HG03354 (cell line): ENCODE data around the gene ABCA3.

ENCODE experiments used
- ATAC-seq: cut with Tn5 transposase; IDR thresholded peaks from one replicate; pipeline ENCODE4 v1.9.1; 2021; ENCODE audit warnings: mild to moderate bottlenecking; ENCODE audit not compliant: unreplicated experiment, poor library complexity, severe bottlenecking

Gene ABCA3

DNA sequence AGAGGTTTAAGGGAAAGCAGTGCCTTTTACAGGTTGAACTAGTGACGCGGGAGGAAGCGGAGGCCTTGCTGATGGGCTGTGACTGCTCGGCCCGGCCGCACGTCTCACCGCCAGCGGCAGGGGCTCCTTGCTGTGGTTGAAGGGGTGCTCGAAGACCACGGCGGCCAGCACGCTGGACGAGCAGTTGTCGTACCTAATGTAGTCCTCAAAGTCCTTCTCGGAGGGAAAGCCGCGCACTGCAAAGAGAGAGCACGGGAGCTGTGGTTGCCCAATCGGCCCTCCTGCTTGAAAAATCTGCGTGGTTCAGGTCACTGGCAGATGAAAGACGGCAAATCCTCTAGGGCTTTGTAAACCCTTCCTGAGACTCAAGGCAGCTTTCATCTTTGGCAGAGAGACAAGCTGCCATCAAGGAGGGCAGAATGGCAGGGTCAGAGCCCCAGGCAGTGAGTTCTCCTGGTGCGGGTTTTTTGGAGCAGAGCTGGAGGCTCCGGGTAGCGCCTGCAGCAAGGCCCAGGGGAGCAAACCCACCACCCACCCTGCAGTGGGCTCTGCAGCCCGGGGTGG, 16.1 kb downstream of the ABCA3 start:
- ATAC-seq: no peak

GRCh38 chr16:2323701-2324100, 16.8 kb downstream of the ABCA3 start:
- ATAC-seq: no peak

- no peak for ATAC-seq
Observed at GRCh38 chr16:2319606-2320005, 20.9 kb downstream of the ABCA3 start.

GRCh38 chr16:2317231-2318020, 23.1 kb downstream of the ABCA3 start:
- no peak for ATAC-seq

- no peak for ATAC-seq
Observed at GRCh38 chr16:2308089-2308962, 32.2 kb downstream of the ABCA3 start.

GRCh38 chr16:2299915-2300192, 40.7 kb downstream of the ABCA3 start:
- no peak for ATAC-seq

DNA sequence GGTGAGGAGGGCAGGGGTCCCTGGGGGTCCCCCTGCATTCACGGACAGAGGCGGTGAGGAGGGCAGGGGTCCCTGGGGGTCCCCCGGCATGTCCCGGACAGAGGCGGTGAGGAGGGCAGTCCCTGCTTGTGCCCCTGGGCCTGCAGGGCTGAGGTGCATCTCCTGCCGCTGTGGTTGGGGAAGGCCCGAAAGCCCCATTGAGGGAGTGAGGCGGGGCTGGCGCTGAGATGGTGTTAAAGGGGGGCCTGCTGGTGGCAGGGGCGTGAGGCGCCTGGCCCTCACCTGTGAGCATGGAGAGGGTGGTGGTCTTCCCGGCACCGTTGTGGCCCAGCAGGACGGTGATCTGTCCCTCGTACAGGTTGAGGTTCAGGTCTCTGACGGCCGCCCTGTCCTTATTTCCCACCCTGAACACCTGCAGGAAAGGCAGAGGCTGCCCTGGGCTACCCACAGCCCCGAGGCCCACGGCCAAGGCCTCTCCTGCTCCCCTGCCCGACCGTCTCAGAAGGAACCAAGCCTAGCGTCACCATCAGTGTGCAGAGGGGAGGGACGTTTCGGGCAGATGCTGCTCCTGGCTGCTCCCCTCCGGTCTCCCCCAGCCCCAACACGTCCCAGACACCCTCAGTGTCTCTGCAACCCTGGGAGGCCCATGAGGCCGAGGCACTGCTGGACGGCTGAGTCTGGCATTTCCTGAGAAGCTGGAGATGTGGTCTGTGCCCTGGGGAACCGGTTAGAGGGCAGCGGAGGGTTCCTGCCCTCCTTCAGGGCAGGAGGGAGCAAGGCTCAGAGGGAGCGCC, 41.2 kb downstream of the ABCA3 start:
- no peak for ATAC-seq

GRCh38 chr16:2298621-2299020, 41.9 kb downstream of the ABCA3 start:
- no peak for ATAC-seq

GRCh38 chr16:2297506-2297860, 43.0 kb downstream of the ABCA3 start:
- no peak for ATAC-seq

GRCh38 chr16:2296661-2297505, 43.6 kb downstream of the ABCA3 start:
- ATAC-seq: no peak

DNA sequence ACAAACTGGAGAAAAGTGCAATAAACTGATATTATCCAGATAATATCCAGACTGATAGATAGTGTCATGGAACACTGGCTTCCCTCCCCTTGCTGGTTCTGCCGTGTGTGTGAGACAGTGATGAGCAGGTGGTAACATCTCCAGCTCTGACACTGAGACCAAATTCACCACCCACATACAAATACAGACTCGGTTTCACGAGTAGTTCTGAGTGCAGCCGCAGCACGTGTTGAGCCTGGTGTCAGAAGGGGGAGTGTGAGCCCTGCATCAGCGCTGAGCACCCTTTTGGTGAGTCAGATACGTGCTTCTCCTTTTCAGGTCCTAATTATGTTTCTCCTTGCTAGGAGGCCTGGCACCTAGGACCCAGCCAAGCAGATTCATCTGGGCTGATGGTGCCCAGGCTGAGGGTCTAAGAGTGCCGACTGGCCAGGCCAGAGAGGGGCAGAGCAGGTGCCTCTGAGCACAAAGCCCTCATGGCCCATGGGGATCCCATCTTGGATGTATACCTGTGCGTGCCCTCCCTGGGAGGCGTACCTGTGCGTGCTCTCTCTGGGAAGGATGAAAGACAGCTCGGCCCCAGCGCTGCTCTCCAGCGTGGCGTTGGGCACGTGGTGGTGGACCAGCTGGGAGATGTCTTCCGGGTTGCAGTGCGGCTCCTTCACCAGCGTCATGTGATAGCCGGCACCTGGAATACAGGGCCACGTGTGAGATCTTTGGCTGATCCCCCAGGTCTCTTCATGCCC, 45.3 kb downstream of the ABCA3 start:
- ATAC-seq: no peak

- ATAC-seq: no peak
Observed at GRCh38 chr16:2292221-2292620, 48.3 kb downstream of the ABCA3 start.

DNA sequence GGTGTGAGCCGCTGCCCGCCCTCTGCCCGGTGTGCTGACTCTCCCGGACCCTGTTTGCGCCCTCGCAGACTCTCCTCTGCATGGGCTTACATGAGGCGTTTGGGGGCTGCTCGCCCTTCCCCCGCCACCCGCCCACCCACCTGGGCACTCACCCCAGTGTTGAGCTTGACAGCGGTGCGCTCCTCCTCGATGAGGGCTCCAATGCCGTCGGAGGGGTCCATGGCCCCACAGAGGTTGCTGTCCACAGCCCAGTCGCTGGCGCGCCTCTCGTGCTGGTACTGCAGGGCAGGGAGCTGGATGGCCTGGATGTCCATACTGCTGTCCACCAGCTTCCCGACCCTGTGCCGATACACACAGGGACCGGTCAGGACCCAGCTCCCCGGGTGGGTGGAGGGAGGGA, 51.2 kb downstream of the ABCA3 start:
- no peak for ATAC-seq

DNA sequence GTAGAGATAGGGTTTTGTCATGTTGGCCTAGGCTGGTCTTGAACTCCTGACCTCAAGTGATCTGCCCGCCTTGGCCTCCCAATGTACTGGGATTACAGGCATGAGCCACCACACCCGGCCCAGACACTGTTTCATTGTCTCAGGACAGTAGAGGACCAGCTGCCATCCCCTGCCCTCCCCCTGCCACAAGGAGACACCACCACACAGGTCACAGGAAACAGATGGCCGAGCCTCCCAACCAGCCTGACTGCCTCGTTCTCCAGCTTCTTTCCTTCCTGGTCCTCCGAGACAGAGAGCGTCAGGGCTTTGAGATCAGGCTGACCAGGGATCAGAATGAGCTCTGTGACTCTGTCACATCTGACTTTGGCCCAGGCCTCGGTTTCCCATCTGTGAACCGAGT, 51.8 kb downstream of the ABCA3 start:
- no peak for ATAC-seq

DNA sequence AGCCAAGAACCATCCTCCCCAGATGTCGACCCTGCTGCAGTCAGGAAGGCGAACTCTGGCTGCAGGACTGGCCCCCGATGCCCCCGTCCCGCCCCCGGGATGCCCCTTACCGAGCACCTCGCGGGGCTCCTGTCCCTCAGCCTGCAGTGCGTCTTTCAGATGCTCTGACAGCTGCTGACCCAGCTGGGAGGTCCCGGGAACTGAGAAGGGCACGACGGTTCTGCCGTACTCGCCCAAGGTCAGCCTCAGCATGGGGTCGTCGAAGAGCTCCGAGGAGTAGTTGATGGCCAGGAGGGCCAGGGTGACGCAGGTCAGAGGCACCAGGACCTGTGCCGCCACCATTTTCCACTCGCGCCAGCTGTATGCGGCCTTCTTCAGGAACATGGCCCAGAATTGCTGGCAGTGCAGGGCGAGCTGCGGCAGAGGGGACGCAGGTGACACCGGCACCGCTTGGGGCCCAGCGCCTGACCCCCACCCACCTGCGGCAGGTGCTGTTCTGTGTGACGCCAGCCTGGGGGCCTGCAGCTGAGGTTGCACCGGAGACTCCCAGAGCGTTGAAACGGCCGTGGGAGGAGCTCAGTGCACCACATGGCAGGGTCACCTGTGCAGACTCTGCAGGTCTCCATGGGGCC, 52.5 kb downstream of the ABCA3 start:
- ATAC-seq: no peak

DNA sequence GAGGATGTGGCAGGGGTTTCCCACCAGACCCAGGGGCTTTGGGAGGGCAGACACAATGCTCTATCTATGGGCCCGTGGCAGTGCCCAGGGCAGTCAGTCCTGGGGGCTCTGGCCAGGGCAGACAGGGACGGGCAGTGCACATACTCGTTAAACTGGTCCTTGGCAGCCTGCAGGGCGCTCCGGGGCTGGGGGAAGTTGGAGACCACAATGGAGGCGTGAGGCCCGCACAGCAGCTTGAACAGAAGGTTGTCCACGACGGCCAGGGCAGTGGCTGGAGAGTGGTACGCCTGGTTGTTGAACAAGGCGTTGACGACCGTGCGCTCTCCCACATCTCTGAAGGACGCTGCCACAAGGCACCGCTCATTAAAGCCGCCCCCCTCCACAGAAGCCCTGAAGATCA, 54.0 kb downstream of the ABCA3 start:
- no peak for ATAC-seq

DNA sequence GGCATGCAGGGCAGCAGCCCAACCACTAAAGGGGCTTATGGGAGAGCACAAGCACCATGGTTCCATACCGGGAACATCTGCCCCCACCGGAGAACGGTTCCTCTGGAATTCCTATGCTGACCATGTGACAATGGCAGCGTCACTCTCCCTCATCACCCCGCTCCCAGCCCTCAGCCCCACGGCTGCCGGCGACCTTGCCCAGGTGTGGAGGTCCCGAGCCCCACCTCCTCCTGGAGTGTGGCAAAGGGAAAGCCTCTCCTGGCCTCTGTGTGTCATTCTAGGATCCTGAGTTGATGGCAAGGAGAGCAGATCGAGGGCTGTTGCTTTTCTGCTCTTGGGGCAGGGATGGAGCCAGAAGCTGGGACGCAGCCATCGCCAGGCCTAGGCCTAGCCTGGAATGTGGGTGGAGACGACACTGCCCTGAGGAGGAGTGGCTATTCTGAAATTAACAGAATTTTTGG, 54.8 kb downstream of the ABCA3 start:
- ATAC-seq: no peak
